Endodermal cell (in vitro differentiated cells): ENCODE results near the gene STON2. TPM values are rescaled to one million over a fixed set of nuclear protein-coding genes. Genes with fewer than 3 reads are reported as not detected.

ENCODE experiments used
- DNase-seq: peaks from one replicate; pipeline ENCODE4 v3.0.0-alpha.2; 2017
- H3K27ac ChIP-seq: 2 replicates; pipeline ENCODE4 v1.5.1; 2013; ENCODE audit warnings: mild to moderate bottlenecking, low read depth, low read length, moderate library complexity
- H3K27me3 ChIP-seq: 2 replicates; pipeline ENCODE4 v1.6.1; 2013; ENCODE audit warnings: mild to moderate bottlenecking, low read length, moderate library complexity; ENCODE audit not compliant: insufficient read depth, control insufficient read depth, poor library complexity, severe bottlenecking
- H3K36me3 ChIP-seq: 2 replicates; pipeline ENCODE4 v1.7.0; 2013; ENCODE audit warnings: mild to moderate bottlenecking, low read length, moderate library complexity; ENCODE audit not compliant: control insufficient read depth, insufficient read depth
- H3K4me1 ChIP-seq: one replicate; pipeline ENCODE4 v1.7.0; 2013; ENCODE audit warnings: low read length; ENCODE audit not compliant: control insufficient read depth, insufficient read depth
- H3K4me3 ChIP-seq: 2 replicates; pipeline ENCODE4 v1.5.1; 2013; ENCODE audit warnings: mild to moderate bottlenecking, low read length, moderate library complexity
- H3K9ac ChIP-seq: 2 replicates; pipeline ENCODE4 v1.6.1; 2013; ENCODE audit warnings: mild to moderate bottlenecking, low read length, moderate library complexity; ENCODE audit not compliant: poor library complexity, severe bottlenecking; ENCODE audit errors: extremely low read depth
- H3K9me3 ChIP-seq: 2 replicates; pipeline ENCODE4 v1.6.1; 2013; ENCODE audit warnings: mild to moderate bottlenecking, low read length, moderate library complexity; ENCODE audit not compliant: control insufficient read depth
- H3K27ac Mint-ChIP-seq: 2 replicates; pipeline ENCODE4 v1.8.0; 2020; ENCODE audit warnings: mixed read lengths
- H3K27me3 Mint-ChIP-seq: 2 replicates; pipeline ENCODE4 v1.8.0; 2021; ENCODE audit warnings: mild to moderate bottlenecking, mixed read lengths; ENCODE audit not compliant: insufficient read depth
- H3K36me3 Mint-ChIP-seq: 2 replicates; pipeline ENCODE4 v1.8.0; 2020; ENCODE audit warnings: low read depth, mixed read lengths
- H3K4me1 Mint-ChIP-seq: 2 replicates; pipeline ENCODE4 v1.8.0; 2020; ENCODE audit warnings: mixed read lengths
- H3K4me3 Mint-ChIP-seq: 2 replicates; pipeline ENCODE4 v1.8.0; 2020; ENCODE audit warnings: mild to moderate bottlenecking, moderate library complexity, mixed read lengths
- H3K9me3 Mint-ChIP-seq: 2 replicates; pipeline ENCODE4 v1.8.0; 2020; ENCODE audit warnings: mild to moderate bottlenecking, mixed read lengths
- WGBS, 2 experiments: methylation state at CpG; one replicate each; pipeline versions ENCODE4 v1.1.5 to v1.1.7; 2013; ENCODE audit warnings: missing lambda C conversion rate in 2 of 2, mixed read lengths in 1 of 2; ENCODE audit not compliant: insufficient coverage in 1 of 2, insufficient read length in 1 of 2; 5-methylcytosine and 5-hydroxymethylcytosine counted together
- total RNA-seq, 2 donors: library from RNA; stranded (reverse); fragmentation: NEBNext Ultra II Directional in 1 of 2; extraction: Animal tissue kit (Norgen Biotek cat#: 25700) in 1 of 2; gene quantifications; 2 replicates in 1 of 2; 3 replicates in 1 of 2; pipeline ENCODE4 v1.2.1, GENCODE V29; 2021
- TF ChIP-seq, protein P1 (sequence below): fragments of 200-600 bp; sonication (generic); conservative IDR thresholded peaks from 2 replicates; pipeline ENCODE4 v1.5.0; 2021; ENCODE audit warnings: antibody characterized with exemption, mild to moderate bottlenecking

STON2 gene
- total RNA-seq, 2 donors from 2014 or later = 37.2 to 43.9 TPM

DNA sequence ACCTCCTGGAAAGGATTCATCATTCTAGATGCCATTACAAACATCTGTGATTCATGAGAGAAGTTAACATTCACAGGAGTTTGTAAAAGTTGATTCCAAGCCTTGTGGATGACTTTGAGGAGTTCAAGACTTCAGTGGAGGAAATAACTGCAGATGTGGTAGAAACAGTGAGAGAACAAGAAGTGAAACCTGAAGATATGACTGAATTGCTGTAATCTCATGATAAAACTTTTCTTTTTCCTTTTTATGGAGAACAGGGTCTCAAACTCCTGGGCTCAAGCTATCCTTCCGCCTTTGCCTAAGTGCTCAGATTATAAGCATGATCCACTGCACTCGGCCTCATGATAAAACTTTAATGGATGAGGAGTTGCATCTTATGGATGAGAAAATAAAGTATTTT, 114.9 kb downstream of the STON2 start:
- no peak overlapping the region for H3K4me3 Mint-ChIP-seq
- H3K9ac ChIP-seq = no peak overlapping the region
- no peak overlapping the region for H3K27ac ChIP-seq
- DNase-seq = no peak
- TF ChIP-seq, protein P1, sequence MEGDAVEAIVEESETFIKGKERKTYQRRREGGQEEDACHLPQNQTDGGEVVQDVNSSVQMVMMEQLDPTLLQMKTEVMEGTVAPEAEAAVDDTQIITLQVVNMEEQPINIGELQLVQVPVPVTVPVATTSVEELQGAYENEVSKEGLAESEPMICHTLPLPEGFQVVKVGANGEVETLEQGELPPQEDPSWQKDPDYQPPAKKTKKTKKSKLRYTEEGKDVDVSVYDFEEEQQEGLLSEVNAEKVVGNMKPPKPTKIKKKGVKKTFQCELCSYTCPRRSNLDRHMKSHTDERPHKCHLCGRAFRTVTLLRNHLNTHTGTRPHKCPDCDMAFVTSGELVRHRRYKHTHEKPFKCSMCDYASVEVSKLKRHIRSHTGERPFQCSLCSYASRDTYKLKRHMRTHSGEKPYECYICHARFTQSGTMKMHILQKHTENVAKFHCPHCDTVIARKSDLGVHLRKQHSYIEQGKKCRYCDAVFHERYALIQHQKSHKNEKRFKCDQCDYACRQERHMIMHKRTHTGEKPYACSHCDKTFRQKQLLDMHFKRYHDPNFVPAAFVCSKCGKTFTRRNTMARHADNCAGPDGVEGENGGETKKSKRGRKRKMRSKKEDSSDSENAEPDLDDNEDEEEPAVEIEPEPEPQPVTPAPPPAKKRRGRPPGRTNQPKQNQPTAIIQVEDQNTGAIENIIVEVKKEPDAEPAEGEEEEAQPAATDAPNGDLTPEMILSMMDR = no peak
- H3K27ac Mint-ChIP-seq = no peak overlapping the region
- H3K36me3 Mint-ChIP-seq = peaks cover 43% of the 10 kb centered on the region
- WGBS, 2 experiments = 83 to 100% methylated on average over 1 to 2 of the region's 2 CpGs
- no peaks in the 10 kb centered on the region for H3K27me3 Mint-ChIP-seq
- peaks cover 20% of the 10 kb centered on the region for H3K4me1 Mint-ChIP-seq
- no peak overlapping the region for H3K4me3 ChIP-seq
- no peaks in the 10 kb centered on the region for H3K36me3 ChIP-seq
- H3K9me3 ChIP-seq = peaks cover 28% of the 10 kb centered on the region
- H3K4me1 ChIP-seq = no peaks in the 10 kb centered on the region
- peaks cover 21% of the 10 kb centered on the region for H3K9me3 Mint-ChIP-seq
- H3K27me3 ChIP-seq = no peaks in the 10 kb centered on the region

DNA sequence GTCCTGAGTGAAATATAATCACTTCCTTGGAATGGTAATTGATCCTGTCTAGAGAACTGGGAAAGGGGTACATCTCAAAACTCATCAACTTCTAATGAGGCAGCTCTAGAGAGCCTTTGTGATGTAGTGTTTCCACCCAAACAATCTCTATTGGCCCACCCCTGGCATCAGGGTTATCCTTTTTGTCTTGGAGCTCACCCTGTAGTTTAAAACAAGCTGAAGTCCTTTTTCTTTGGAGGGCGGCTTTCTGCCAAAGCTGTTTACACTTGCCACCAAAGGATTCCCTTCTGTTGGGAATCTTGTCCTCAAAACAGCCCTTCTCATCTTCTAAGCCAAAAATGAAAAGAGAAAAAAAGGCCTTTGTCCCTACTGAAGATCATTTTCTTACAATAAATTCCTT, 118.8 kb downstream of the STON2 start:
- peak overlapping the region; percentile 32 for H3K27ac ChIP-seq
- TF ChIP-seq, protein P1 = no peak
- H3K9me3 ChIP-seq = no peaks in the 10 kb centered on the region
- peaks cover 10% of the 10 kb centered on the region for H3K36me3 ChIP-seq
- peaks cover 20% of the 10 kb centered on the region for H3K4me1 Mint-ChIP-seq
- 75 to 81% methylated on average over 1 of the region's 1 CpG for WGBS, 2 experiments
- no peaks in the 10 kb centered on the region for H3K4me1 ChIP-seq
- no peak overlapping the region for H3K4me3 ChIP-seq
- H3K27ac Mint-ChIP-seq = no peak overlapping the region
- no peak overlapping the region for H3K4me3 Mint-ChIP-seq
- H3K9ac ChIP-seq = no peak overlapping the region
- no peaks in the 10 kb centered on the region for H3K27me3 ChIP-seq
- no peaks in the 10 kb centered on the region for H3K27me3 Mint-ChIP-seq
- peaks cover 31% of the 10 kb centered on the region for H3K36me3 Mint-ChIP-seq
- no peak for DNase-seq
- H3K9me3 Mint-ChIP-seq = no peaks in the 10 kb centered on the region

DNA sequence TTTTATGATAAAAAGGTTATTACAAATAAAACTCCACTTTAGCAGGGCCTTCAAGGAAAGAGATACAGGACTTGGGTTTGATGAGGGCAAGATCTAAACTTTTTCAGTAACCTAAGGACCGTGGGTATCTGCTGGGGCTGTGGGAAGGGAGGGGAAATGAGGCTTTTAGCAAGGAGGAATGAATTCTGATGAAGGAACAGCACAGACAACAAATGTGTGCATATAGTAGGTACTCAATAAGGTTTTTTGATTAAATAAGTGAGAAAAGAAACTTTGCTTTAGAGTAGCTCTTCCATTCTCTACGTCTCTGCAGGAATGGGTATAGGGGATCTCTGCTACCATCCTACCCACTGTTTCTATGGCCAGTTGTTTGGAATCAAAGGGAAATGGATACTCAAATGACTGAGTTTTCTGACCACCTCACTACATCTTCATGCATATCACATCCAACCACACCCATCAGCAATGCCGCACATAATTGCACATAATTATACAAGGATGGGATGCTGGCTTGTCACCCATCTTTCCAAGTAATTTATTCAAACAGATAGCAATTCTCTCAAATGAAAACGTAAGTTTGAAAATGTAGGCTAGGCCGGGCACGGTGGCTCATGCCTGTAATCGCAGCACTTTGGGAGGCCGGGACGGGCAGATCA, 119.9 kb downstream of the STON2 start:
- DNase-seq = no peak
- Histone ChIP-seq H3K9me3 (no peaks in the 10 kb centered on the region), H3K27me3 (no peaks in the 10 kb centered on the region), H3K4me1 (no peaks in the 10 kb centered on the region), H3K9ac (no peak overlapping the region), H3K4me3 (no peak overlapping the region), H3K27ac (no peak overlapping the region), H3K36me3 (peaks cover 13% of the 10 kb centered on the region)
- peaks cover 35% of the 10 kb centered on the region for H3K36me3 Mint-ChIP-seq
- H3K27me3 Mint-ChIP-seq = no peaks in the 10 kb centered on the region
- whole genome bisulfite sequencing, 2 experiments = 95 to 100% methylated on average over 6 to 9 of the region's 9 CpGs
- no peak overlapping the region for H3K27ac Mint-ChIP-seq
- H3K4me3 Mint-ChIP-seq = no peak overlapping the region
- no peaks in the 10 kb centered on the region for H3K9me3 Mint-ChIP-seq
- TF ChIP-seq, protein P1 = no peak
- peaks cover 20% of the 10 kb centered on the region for H3K4me1 Mint-ChIP-seq
